CD14-positive monocyte (primary cell): ENCODE data around the gene KRT76. TPM values are rescaled to one million over a fixed set of nuclear protein-coding genes. Genes with fewer than 3 reads are reported as not detected.

ENCODE experiments used
- DNase-seq, 3 donors: peaks; one replicate each; pipeline ENCODE4 v3.0.0-alpha.2; 2011 to 2022
- H2AFZ ChIP-seq: 2 replicates; pipeline ENCODE4 v1.6.0; 2012; ENCODE audit warnings: mild to moderate bottlenecking, low read depth, low read length, inconsistent platforms; ENCODE audit not compliant: insufficient read depth, poor library complexity, severe bottlenecking
- H3K27ac ChIP-seq, 2 donors: 1 replicate in 1 of 2; 2 replicates in 1 of 2; pipeline ENCODE4 v1.5.1; 2012 to 2013; ENCODE audit warnings: low read length in 2 of 2, control low read depth in 1 of 2, inconsistent platforms in 1 of 2, low read depth in 1 of 2, mild to moderate bottlenecking in 1 of 2
- H3K27me3 ChIP-seq, 2 donors: one replicate each; pipeline versions ENCODE4 v1.6.0 to v1.6.1; 2011 to 2013; ENCODE audit warnings: low read length in 2 of 2; ENCODE audit not compliant: control insufficient read depth in 2 of 2, insufficient read depth in 2 of 2
- H3K36me3 ChIP-seq, 2 donors: replicated peaks in 1 of 2; 1 replicate in 1 of 2; 2 replicates in 1 of 2; pipeline versions ENCODE4 v1.5.1 to v1.6.1; 2012 to 2013; ENCODE audit warnings: low read length in 2 of 2, control low read depth in 1 of 2, inconsistent platforms in 1 of 2, mild to moderate bottlenecking in 1 of 2; ENCODE audit not compliant: insufficient read depth in 2 of 2, control insufficient read depth in 1 of 2
- H3K4me1 ChIP-seq, 2 donors: 1 replicate in 1 of 2; 2 replicates in 1 of 2; pipeline versions ENCODE4 v1.5.1 to v1.6.1; 2012 to 2013; ENCODE audit warnings: low read length in 2 of 2, control low read depth in 1 of 2, inconsistent platforms in 1 of 2, mild to moderate bottlenecking in 1 of 2, moderate library complexity in 1 of 2; ENCODE audit not compliant: insufficient read depth in 2 of 2, control insufficient read depth in 1 of 2
- H3K4me2 ChIP-seq: replicated peaks from 2 replicates; pipeline ENCODE3; 2012; ENCODE audit warnings: low read length, moderate library complexity, mild to moderate bottlenecking; ENCODE audit not compliant: poor library complexity, severe bottlenecking; ENCODE audit errors: extremely low read depth
- H3K4me3 ChIP-seq, 3 experiments: fragments of 200-600 bp in 1 of 3; sonication (generic) in 1 of 3; replicated peaks in 1 of 3; 1 replicate in 2 of 3; 2 replicates in 1 of 3; pipeline ENCODE4 v1.5.1; 2011 to 2013; ENCODE audit warnings: low read length in 3 of 3, mild to moderate bottlenecking in 3 of 3, control low read depth in 2 of 3, low read depth in 2 of 3, inconsistent platforms in 1 of 3, moderate library complexity in 1 of 3
- H3K79me2 ChIP-seq: 2 replicates; pipeline ENCODE4 v1.6.0; 2012; ENCODE audit warnings: mild to moderate bottlenecking, control low read depth, inconsistent platforms, low read length, moderate library complexity; ENCODE audit not compliant: insufficient read depth
- H3K9ac ChIP-seq: 2 replicates; pipeline ENCODE4 v1.6.0; 2017; ENCODE audit warnings: low read length, mild to moderate bottlenecking; ENCODE audit not compliant: insufficient read depth, poor library complexity, severe bottlenecking
- H3K9me3 ChIP-seq, 2 donors: replicated peaks in 1 of 2; 1 replicate in 1 of 2; 2 replicates in 1 of 2; pipeline versions ENCODE4 v1.5.1 to v1.6.1; 2012 to 2013; ENCODE audit warnings: low read length in 2 of 2, control low read depth in 1 of 2; ENCODE audit not compliant: control insufficient read depth in 1 of 2, insufficient read depth in 1 of 2
- H4K20me1 ChIP-seq: 2 replicates; pipeline ENCODE4 v1.6.0; 2012; ENCODE audit warnings: mild to moderate bottlenecking, low read length, control low read depth, moderate library complexity; ENCODE audit not compliant: insufficient read depth
- H3K27ac Mint-ChIP-seq, 7 donors: one replicate each; pipeline ENCODE4 v1.8.0; 2020; ENCODE audit warnings: mild to moderate bottlenecking in 7 of 7, mixed read lengths in 7 of 7, moderate library complexity in 6 of 7, inconsistent platforms in 2 of 7
- H3K27me3 Mint-ChIP-seq, 3 donors: one replicate each; pipeline ENCODE4 v1.8.0; 2021 to 2022; ENCODE audit warnings: low read depth in 3 of 3, mild to moderate bottlenecking in 3 of 3, mixed read lengths in 3 of 3, moderate library complexity in 3 of 3, inconsistent platforms in 1 of 3
- H3K36me3 Mint-ChIP-seq, 2 donors: one replicate each; pipeline ENCODE4 v1.8.0; 2020; ENCODE audit warnings: mixed read lengths in 2 of 2, inconsistent platforms in 1 of 2, mild to moderate bottlenecking in 1 of 2
- H3K4me1 Mint-ChIP-seq: one replicate; pipeline ENCODE4 v1.8.0; 2020; ENCODE audit warnings: mild to moderate bottlenecking, mixed read lengths
- H3K4me3 Mint-ChIP-seq, 2 donors: one replicate each; pipeline ENCODE4 v1.8.0; 2020; ENCODE audit warnings: mild to moderate bottlenecking in 2 of 2, mixed read lengths in 2 of 2, moderate library complexity in 1 of 2
- H3K9me3 Mint-ChIP-seq, 7 donors: one replicate each; pipeline ENCODE4 v1.8.0; 2020 to 2022; ENCODE audit warnings: mixed read lengths in 7 of 7, mild to moderate bottlenecking in 6 of 7, moderate library complexity in 6 of 7, inconsistent platforms in 2 of 7
- WGBS: methylation state at CpG from one replicate; pipeline ENCODE4 v1.1.5; 2013; ENCODE audit warnings: missing lambda C conversion rate; ENCODE audit not compliant: insufficient coverage; 5-methylcytosine and 5-hydroxymethylcytosine counted together
- intact Hi-C, 2 donors: fragments of 100-400 bp; cut with micrococcal nuclease; formaldehyde crosslinking; loops; one replicate each; pipeline versions ENCODE4 v1.15.0 to v1.15.1; 2023
- polyA plus RNA-seq, 3 donors: library from polyadenylated mRNA; depleted of rRNA in 1 of 3; unstranded in 2 of 3; stranded (reverse) in 1 of 3; fragments of 300-500 nt in 2 of 3; fragments of >200 nt in 1 of 3; fragmentation: Illumina TruSeq in 2 of 3; gene quantifications; 1 replicate in 2 of 3; 2 replicates in 1 of 3; pipeline ENCODE4 v1.2.3, GENCODE V29; 2012 to 2021
- TF ChIP-seq, protein P1 (sequence below): fragments of 200-600 bp; IDR thresholded peaks from one replicate; pipeline ENCODE4 v1.8.0; 2022; ENCODE audit warnings: antibody characterized with exemption, mild to moderate bottlenecking

The KRT76 gene
- polyA plus RNA-seq, 3 donors: not detected

DNA sequence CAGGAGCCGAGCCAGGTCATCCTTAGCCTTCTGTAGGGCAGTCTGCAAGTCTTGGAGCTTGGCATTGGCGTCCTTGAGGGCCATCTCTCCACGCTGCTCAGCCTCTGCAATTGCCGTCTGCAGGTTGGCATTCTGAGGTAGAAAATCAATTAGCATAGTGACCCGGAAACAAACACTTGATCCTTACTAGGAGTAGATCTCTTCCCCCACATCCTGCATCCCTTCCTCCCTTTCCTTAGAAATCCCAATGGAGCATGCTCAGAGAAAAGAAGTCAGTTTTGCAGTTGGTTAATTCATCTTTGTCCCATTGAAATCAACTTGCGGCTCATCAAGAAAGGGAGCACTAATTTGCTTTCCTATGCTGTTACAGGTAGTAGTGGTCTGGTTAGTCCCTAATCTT lies 6.1 kb downstream of the KRT76 start:
- TF ChIP-seq, protein P1, sequence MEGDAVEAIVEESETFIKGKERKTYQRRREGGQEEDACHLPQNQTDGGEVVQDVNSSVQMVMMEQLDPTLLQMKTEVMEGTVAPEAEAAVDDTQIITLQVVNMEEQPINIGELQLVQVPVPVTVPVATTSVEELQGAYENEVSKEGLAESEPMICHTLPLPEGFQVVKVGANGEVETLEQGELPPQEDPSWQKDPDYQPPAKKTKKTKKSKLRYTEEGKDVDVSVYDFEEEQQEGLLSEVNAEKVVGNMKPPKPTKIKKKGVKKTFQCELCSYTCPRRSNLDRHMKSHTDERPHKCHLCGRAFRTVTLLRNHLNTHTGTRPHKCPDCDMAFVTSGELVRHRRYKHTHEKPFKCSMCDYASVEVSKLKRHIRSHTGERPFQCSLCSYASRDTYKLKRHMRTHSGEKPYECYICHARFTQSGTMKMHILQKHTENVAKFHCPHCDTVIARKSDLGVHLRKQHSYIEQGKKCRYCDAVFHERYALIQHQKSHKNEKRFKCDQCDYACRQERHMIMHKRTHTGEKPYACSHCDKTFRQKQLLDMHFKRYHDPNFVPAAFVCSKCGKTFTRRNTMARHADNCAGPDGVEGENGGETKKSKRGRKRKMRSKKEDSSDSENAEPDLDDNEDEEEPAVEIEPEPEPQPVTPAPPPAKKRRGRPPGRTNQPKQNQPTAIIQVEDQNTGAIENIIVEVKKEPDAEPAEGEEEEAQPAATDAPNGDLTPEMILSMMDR: no peak
- H3K36me3 Mint-ChIP-seq: no peaks in the 10 kb centered on the region
- intact Hi-C loops: no loop called here
- H4K20me1 ChIP-seq: no peaks in the 10 kb centered on the region
- H3K4me3 ChIP-seq: no peak overlapping the region
- no peaks in the 10 kb centered on the region for H3K79me2 ChIP-seq
- no peaks in the 10 kb centered on the region for H3K9me3 ChIP-seq
- no peak for DNase-seq
- no peak overlapping the region for H3K4me2 ChIP-seq
- no peak overlapping the region for H3K27ac ChIP-seq
- peaks cover under 1 to 16% (median 7%) of the 10 kb centered on the region in 3 donors for H3K27me3 Mint-ChIP-seq
- no peak overlapping the region for H3K4me3 Mint-ChIP-seq
- peaks cover 0 to 2% of the 10 kb centered on the region in 2 donors for H3K27me3 ChIP-seq
- no peaks in the 10 kb centered on the region for H3K4me1 Mint-ChIP-seq
- H2AFZ ChIP-seq: no peak overlapping the region
- no peaks in the 10 kb centered on the region for H3K4me1 ChIP-seq
- no peak overlapping the region for H3K9ac ChIP-seq
- no peak overlapping the region for H3K27ac Mint-ChIP-seq
- H3K36me3 ChIP-seq: no peaks in the 10 kb centered on the region
- H3K9me3 Mint-ChIP-seq: peaks cover 0 to 1% (median 0%) of the 10 kb centered on the region in 7 donors
- 91% methylated on average over 4 of the region's 6 CpGs for WGBS

DNA sequence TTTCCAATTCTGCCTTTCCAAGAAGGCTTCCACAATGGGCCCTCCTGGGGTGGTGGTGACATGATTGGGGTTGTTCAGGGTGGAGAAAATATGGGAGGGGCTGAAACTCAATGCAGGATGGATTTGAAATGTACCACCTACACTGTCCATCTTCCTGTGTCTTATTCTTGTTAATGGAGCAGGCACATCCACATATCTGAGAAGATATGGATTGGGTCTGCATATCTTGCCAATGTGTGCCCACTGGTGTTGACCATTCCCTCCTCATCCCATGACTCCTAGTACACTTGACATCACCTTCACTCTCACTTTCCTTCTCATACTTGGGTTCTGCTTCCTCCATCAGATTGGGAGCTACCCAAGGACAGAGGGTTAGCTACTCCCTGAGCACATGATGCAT lies 7.2 kb downstream of the KRT76 start:
- Mint-ChIP-seq H3K4me3 (no peak overlapping the region), H3K27ac (no peak overlapping the region), H3K36me3 (no peaks in the 10 kb centered on the region), H3K27me3 (peaks cover 0 to 16% (median 7%) of the 10 kb centered on the region in 3 donors), H3K9me3 (peaks cover 0 to 1% (median 0%) of the 10 kb centered on the region in 7 donors), H3K4me1 (no peaks in the 10 kb centered on the region)
- Histone ChIP-seq H3K9me3 (no peaks in the 10 kb centered on the region), H4K20me1 (no peaks in the 10 kb centered on the region), H3K27ac (no peak overlapping the region), H3K4me1 (no peaks in the 10 kb centered on the region), H3K79me2 (no peaks in the 10 kb centered on the region), H3K4me2 (no peak overlapping the region), H3K9ac (no peak overlapping the region), H3K4me3 (no peak overlapping the region), H2AFZ (no peak overlapping the region), H3K36me3 (no peaks in the 10 kb centered on the region), H3K27me3 (peaks cover 0 to 2% of the 10 kb centered on the region in 2 donors)
- TF ChIP-seq, protein P1: no peak
- intact Hi-C loops: no loop called here
- DNase-seq: no peak
